PC-9 (cell line): ENCODE data around the gene DOCK1. TPM values are rescaled to one million over a fixed set of nuclear protein-coding genes. Genes with fewer than 3 reads are reported as not detected.

Experiments
- BruUV-seq: library from RNA; stranded (reverse); fragments of 400-500 nt; replicated peaks from 2 replicates; lab custom pipeline; 2021; lab: Mats Ljungman, UMichigan
- CTCF ChIA-PET: fragments of 300-600 bp; sonication (Branson Sonifier 250); formaldehyde crosslinking; loops from one replicate; lab custom pipeline; 2022; ENCODE audit warnings: antibody characterized with exemption; lab: Charles Lee
- POLR2A ChIA-PET: fragments of 300-600 bp; sonication (Branson Sonifier 250); formaldehyde crosslinking; loops from one replicate; lab custom pipeline; 2022; ENCODE audit warnings: antibody characterized with exemption; ENCODE audit not compliant: unreplicated experiment; lab: Charles Lee
- DNase-seq, 2 experiments: peaks; one replicate each; pipeline versions ENCODE4 v3.0.0 to v3.0.0-alpha.2; 2015 to 2022; ENCODE audit warnings: mixed read lengths in 1 of 2
- H2AFZ ChIP-seq: fragments of 200-600 bp; sonication (generic); 2 replicates; pipeline ENCODE4 v1.8.1; 2017; ENCODE audit warnings: antibody characterized with exemption
- H3F3A ChIP-seq: fragments of 200-600 bp; sonication (generic); 2 replicates; pipeline ENCODE4 v1.8.1; 2017; ENCODE audit warnings: antibody characterized with exemption, mild to moderate bottlenecking, low read depth; ENCODE audit not compliant: insufficient read depth
- H3K27ac ChIP-seq: fragments of 200-600 bp; sonication (generic); 2 replicates; pipeline ENCODE4 v1.6.1; 2016; ENCODE audit warnings: mixed run types
- H3K27me3 ChIP-seq: fragments of 200-600 bp; sonication (generic); 2 replicates; pipeline ENCODE4 v1.6.1; 2016; ENCODE audit warnings: low read depth, mixed run types; ENCODE audit not compliant: insufficient read depth
- H3K36me3 ChIP-seq: fragments of 200-600 bp; sonication (generic); 2 replicates; pipeline ENCODE4 v1.6.1; 2016; ENCODE audit warnings: low read depth, mixed run types
- H3K4me1 ChIP-seq: fragments of 200-600 bp; sonication (generic); replicated peaks from 2 replicates; pipeline ENCODE4 v1.6.1; 2016; ENCODE audit warnings: mixed run types; ENCODE audit not compliant: insufficient read depth
- H3K4me2 ChIP-seq: fragments of 200-600 bp; sonication (generic); 2 replicates; pipeline ENCODE4 v1.6.1; 2017; ENCODE audit warnings: mixed run types
- H3K4me3 ChIP-seq: fragments of 200-600 bp; sonication (generic); 2 replicates; pipeline ENCODE4 v1.6.1; 2016; ENCODE audit warnings: mixed run types
- H3K79me2 ChIP-seq: fragments of 200-600 bp; sonication (generic); 2 replicates; pipeline ENCODE4 v1.6.1; 2017; ENCODE audit warnings: low read depth, mixed run types
- H3K9me2 ChIP-seq: fragments of 200-600 bp; sonication (generic); 2 replicates; pipeline ENCODE4 v1.8.1; 2017; ENCODE audit warnings: mild to moderate bottlenecking; ENCODE audit not compliant: insufficient read depth
- H3K9me3 ChIP-seq: fragments of 200-600 bp; sonication (generic); 2 replicates; pipeline ENCODE4 v1.8.1; 2016; ENCODE audit warnings: low read depth; ENCODE audit not compliant: insufficient read depth
- H4K20me1 ChIP-seq: fragments of 200-600 bp; sonication (generic); 2 replicates; pipeline ENCODE4 v1.8.1; 2017; ENCODE audit not compliant: insufficient read depth
- CTCF ChIP-seq: fragments of 200-600 bp; sonication (generic); conservative IDR thresholded peaks from 2 replicates; pipeline ENCODE4 v1.6.1; 2017; ENCODE audit warnings: mixed run types, antibody characterized with exemption, mild to moderate bottlenecking, moderate library complexity
- EZH2 ChIP-seq: fragments of 200-600 bp; sonication (generic); IDR thresholded peaks from 2 replicates; pipeline ENCODE4 v1.8.0; 2017; ENCODE audit warnings: antibody characterized with exemption, low read depth
- intact Hi-C: fragments of 100-400 bp; cut with micrococcal nuclease; formaldehyde crosslinking; loops from one replicate; pipeline ENCODE4 v1.10.0; 2022; ENCODE audit not compliant: unreplicated experiment
- total RNA-seq: library from RNA; stranded (reverse); gene quantifications from 2 replicates; pipeline ENCODE4 v1.2.3, GENCODE V29; 2021

Gene DOCK1
- total RNA-seq, 1 experiment from 2014 or later = 24.8 TPM

GRCh38 chr10:127470911-127471310 is 565.7 kb downstream of the DOCK1 start:
- peaks cover 78% of the 10 kb centered on the region for H3K27me3 ChIP-seq
- no peaks in the 10 kb centered on the region for H3K9me2 ChIP-seq
- no peak overlapping the region for H3K4me2 ChIP-seq
- no peak overlapping the region for H3K4me3 ChIP-seq
- no peaks in the 10 kb centered on the region for H3F3A ChIP-seq
- no peaks in the 10 kb centered on the region for H3K9me3 ChIP-seq
- POLR2A ChIA-PET = no interaction called here
- H4K20me1 ChIP-seq = no peaks in the 10 kb centered on the region
- BruUV-seq = no TSS peak
- CTCF ChIA-PET = no interaction called here
- no peak overlapping the region for H2AFZ ChIP-seq
- no peak for DNase-seq
- no peaks in the 10 kb centered on the region for H3K36me3 ChIP-seq
- no peaks in the 10 kb centered on the region for H3K4me1 ChIP-seq
- H3K79me2 ChIP-seq = no peaks in the 10 kb centered on the region
- no peak overlapping the region for H3K27ac ChIP-seq
- intact Hi-C loops = no loop called here
- TF ChIP-seq EZH2 = no peak
- TF ChIP-seq CTCF = no peak

GRCh38 chr10:127472976-127473375 is 567.7 kb downstream of the DOCK1 start:
- ChIA-PET CTCF (no interaction called here), POLR2A (no interaction called here)
- no peaks in the 10 kb centered on the region for H3K9me2 ChIP-seq
- peaks cover 57% of the 10 kb centered on the region for H3K27me3 ChIP-seq
- no peaks in the 10 kb centered on the region for H3K4me1 ChIP-seq
- H3K9me3 ChIP-seq = no peaks in the 10 kb centered on the region
- no peak overlapping the region for H3K4me2 ChIP-seq
- no peaks in the 10 kb centered on the region for H4K20me1 ChIP-seq
- no peak overlapping the region for H2AFZ ChIP-seq
- BruUV-seq = no TSS peak
- no peak overlapping the region for H3K4me3 ChIP-seq
- no peaks in the 10 kb centered on the region for H3K36me3 ChIP-seq
- DNase-seq = no peak
- no peak overlapping the region for H3K27ac ChIP-seq
- H3K79me2 ChIP-seq = no peaks in the 10 kb centered on the region
- intact Hi-C loops = no loop called here
- TF ChIP-seq EZH2 (no peak), CTCF (no peak)
- no peaks in the 10 kb centered on the region for H3F3A ChIP-seq

- intact Hi-C loops = no loop called here
- no peaks in the 10 kb centered on the region for H3K4me1 ChIP-seq
- no peaks in the 10 kb centered on the region for H3K9me3 ChIP-seq
- no peaks in the 10 kb centered on the region for H3F3A ChIP-seq
- no peak overlapping the region for H3K4me2 ChIP-seq
- ChIA-PET CTCF (no interaction called here), POLR2A (no interaction called here)
- no peaks in the 10 kb centered on the region for H3K9me2 ChIP-seq
- no peaks in the 10 kb centered on the region for H3K79me2 ChIP-seq
- H4K20me1 ChIP-seq = no peaks in the 10 kb centered on the region
- TF ChIP-seq CTCF (no peak), EZH2 (no peak)
- DNase-seq = no peak
- H3K27ac ChIP-seq = no peak overlapping the region
- H3K4me3 ChIP-seq = no peak overlapping the region
- peaks cover 53% of the 10 kb centered on the region for H3K27me3 ChIP-seq
- H3K36me3 ChIP-seq = no peaks in the 10 kb centered on the region
- no peak overlapping the region for H2AFZ ChIP-seq
- BruUV-seq = no TSS peak
Observed at GRCh38 chr10:127474501-127474900, 569.3 kb downstream of the DOCK1 start.
